Thoracic aorta (tissue), 2 donors: ENCODE data around the gene DPY30. TPM values are rescaled to one million over a fixed set of nuclear protein-coding genes. Genes with fewer than 3 reads are reported as not detected.

ENCODE experiments used
- ATAC-seq: fragments of 150-250 bp; one replicate; pipeline ENCODE4 v1.8.0; 2017; ENCODE audit warnings: low read depth; ENCODE audit not compliant: insufficient number of reproducible peaks, low FRiP score
- DNase-seq: peaks from one replicate; pipeline ENCODE4 v3.0.0-alpha.2; 2020; ENCODE audit warnings: low spot score
- H3K27ac ChIP-seq, 2 donors: fragments of 200-600 bp; sonication (generic); 1 replicate in 1 of 2; 2 replicates in 1 of 2; pipeline ENCODE4 v1.5.1; 2016; ENCODE audit warnings: mild to moderate bottlenecking in 2 of 2, moderate library complexity in 2 of 2
- H3K27me3 ChIP-seq: fragments of 200-600 bp; sonication (generic); replicated peaks from 2 replicates; pipeline ENCODE4 v1.6.0; 2016; ENCODE audit warnings: mild to moderate bottlenecking; ENCODE audit not compliant: insufficient read depth
- H3K36me3 ChIP-seq: fragments of 200-600 bp; sonication (generic); one replicate; pipeline ENCODE4 v1.5.1; 2016
- H3K4me1 ChIP-seq, 2 donors: fragments of 200-600 bp; sonication (generic); 1 replicate in 1 of 2; 2 replicates in 1 of 2; pipeline versions ENCODE4 v1.5.1 to v1.6.0; 2016; ENCODE audit warnings: low read depth in 2 of 2, mild to moderate bottlenecking in 1 of 2; ENCODE audit not compliant: control insufficient read depth in 1 of 2
- H3K4me3 ChIP-seq: fragments of 200-600 bp; sonication (generic); 2 replicates; pipeline ENCODE4 v1.5.1; 2016; ENCODE audit warnings: mild to moderate bottlenecking
- H3K9me3 ChIP-seq: fragments of 200-600 bp; sonication (generic); 2 replicates; pipeline ENCODE4 v1.5.1; 2016
- CTCF ChIP-seq: fragments of 200-600 bp; sonication (generic); IDR thresholded peaks from one replicate; pipeline ENCODE4 v1.5.1; 2019; ENCODE audit warnings: antibody characterized with exemption
- total RNA-seq, 2 donors: library from RNA; depleted of rRNA; stranded (reverse); fragments of >200 nt; gene quantifications; one replicate each; pipeline versions ENCODE4 v1.1.0 to v1.2.3, GENCODE V29; 2016

Gene DPY30
- total RNA-seq, 2 donors from 2014 or later: 22.3 to 30.7 TPM

GRCh38 chr2:31997653-31998052, 42.0 kb downstream of the DPY30 start:
- Histone ChIP-seq H3K9me3 (no peaks in the 10 kb centered on the region), H3K36me3 (no peaks in the 10 kb centered on the region), H3K4me3 (no peak overlapping the region), H3K27ac (no peak overlapping the region), H3K4me1 (no peaks in the 10 kb centered on the region), H3K27me3 (no peaks in the 10 kb centered on the region)
- no peak for ATAC-seq
- no peak for DNase-seq
- TF ChIP-seq CTCF: no peak

DNA sequence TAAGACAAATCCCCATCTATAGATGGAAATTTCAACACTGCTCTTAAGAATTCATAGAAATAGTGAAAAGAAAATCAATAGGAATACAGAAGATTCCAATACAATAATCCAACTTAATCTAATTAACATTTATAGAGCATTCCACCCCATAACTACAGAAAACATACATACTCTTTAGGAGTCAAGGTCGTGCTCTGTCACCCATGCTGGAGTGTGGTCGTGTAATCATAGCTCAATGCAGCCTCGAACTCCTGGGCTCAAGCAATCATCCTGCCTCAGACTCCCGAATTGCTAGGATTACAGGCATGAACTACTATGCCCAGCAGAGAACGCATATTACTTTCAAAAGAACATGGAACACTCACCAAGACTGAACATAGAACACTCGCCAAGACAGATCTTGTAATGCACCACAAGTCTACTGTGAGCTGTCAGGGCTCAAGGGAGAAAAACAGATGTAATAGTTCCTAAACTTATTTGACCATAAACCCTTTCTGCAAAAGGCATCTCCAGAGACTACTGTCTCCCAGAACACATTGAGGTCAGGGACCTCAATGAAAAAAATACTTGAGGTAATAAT, 42.9 kb downstream of the DPY30 start:
- no peaks in the 10 kb centered on the region for H3K27me3 ChIP-seq
- no peaks in the 10 kb centered on the region for H3K4me1 ChIP-seq
- H3K36me3 ChIP-seq: no peaks in the 10 kb centered on the region
- H3K27ac ChIP-seq: no peak overlapping the region
- H3K4me3 ChIP-seq: no peak overlapping the region
- DNase-seq (no peak), ATAC-seq (no peak)
- no peak for TF ChIP-seq CTCF
- no peaks in the 10 kb centered on the region for H3K9me3 ChIP-seq

DNA sequence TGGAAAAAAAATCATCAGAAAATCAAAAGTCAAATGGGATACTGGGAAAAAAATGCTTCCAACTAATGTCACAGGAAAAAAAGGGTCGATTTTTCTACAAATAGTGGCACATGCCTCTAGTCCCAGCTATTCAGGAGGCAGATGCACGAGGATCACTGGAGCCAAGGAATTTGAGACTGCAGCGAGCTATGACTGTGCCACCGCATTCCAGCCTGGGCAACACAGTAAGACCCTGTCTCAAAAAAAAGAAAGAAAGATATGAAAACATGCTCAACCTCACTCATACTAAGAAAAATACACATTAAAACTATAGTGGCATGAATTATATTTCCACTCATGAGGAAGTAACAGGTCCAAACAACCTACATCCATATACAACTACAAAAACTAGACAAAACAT, 46.7 kb downstream of the DPY30 start:
- peaks cover 0 to 2% of the 10 kb centered on the region in 2 donors for H3K4me1 ChIP-seq
- DNase-seq (no peak), ATAC-seq (no peak)
- no peaks in the 10 kb centered on the region for H3K27me3 ChIP-seq
- no peak overlapping the region for H3K27ac ChIP-seq
- no peak overlapping the region for H3K4me3 ChIP-seq
- no peaks in the 10 kb centered on the region for H3K36me3 ChIP-seq
- no peak for TF ChIP-seq CTCF
- no peaks in the 10 kb centered on the region for H3K9me3 ChIP-seq

DNA sequence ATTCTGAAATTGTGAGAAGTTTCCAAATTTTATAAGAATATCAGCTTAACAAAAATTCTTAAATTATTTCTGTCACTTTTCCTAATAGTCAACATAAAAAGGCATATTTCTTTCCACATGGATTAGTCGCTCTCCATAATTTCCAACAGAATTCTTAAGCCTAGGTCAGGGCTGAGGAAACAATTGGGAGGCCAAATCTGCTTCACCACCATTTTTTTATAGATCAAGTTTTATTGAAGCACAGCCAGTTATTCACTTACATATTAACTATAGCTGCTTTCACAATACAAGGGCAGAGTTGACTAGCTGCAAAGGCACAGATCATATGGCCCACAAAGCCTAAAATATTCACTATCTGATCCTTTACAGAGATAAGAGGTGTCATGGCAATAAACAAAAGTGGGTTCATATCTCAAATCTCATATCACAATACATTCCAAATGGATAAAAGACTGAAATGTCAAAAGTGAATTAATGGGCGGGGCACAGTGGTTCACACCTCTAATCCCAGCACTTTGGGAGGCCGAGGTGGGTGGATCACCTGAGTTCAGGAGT, 47.5 kb downstream of the DPY30 start:
- Histone ChIP-seq H3K27ac (no peak overlapping the region), H3K27me3 (no peaks in the 10 kb centered on the region), H3K4me3 (no peak overlapping the region), H3K4me1 (peaks cover 0 to 6% of the 10 kb centered on the region in 2 donors), H3K36me3 (no peaks in the 10 kb centered on the region), H3K9me3 (no peaks in the 10 kb centered on the region)
- ATAC-seq (no peak), DNase-seq (no peak)
- no peak for TF ChIP-seq CTCF

DNA sequence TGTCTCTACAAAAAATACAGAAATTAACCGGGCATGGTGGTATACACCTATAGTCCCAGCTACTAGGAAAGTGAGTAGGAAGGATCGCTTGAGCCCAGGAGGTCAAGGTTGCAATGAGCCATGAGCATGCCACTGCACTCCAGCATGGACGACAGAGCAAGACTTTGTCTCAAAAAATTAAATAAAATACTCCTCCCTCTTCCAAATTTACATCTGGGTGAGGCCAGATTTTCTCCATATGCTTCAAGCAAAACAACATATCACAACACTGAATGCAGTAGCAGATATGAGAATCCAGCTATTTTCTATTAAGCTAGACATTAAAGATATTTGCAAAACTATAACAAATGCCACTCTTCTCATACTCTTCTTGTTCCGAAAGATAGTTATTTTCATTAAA, 49.7 kb downstream of the DPY30 start:
- DNase-seq: no peak

More for the DNA sequence above, 49.7 kb downstream of the DPY30 start:
- Histone ChIP-seq H3K4me1 (peaks cover 0 to 6% of the 10 kb centered on the region in 2 donors), H3K36me3 (no peaks in the 10 kb centered on the region), H3K27ac (no peak overlapping the region), H3K27me3 (no peaks in the 10 kb centered on the region), H3K9me3 (no peaks in the 10 kb centered on the region), H3K4me3 (no peak overlapping the region)
- TF ChIP-seq CTCF: no peak
- ATAC-seq: no peak
